Endothelial cell of umbilical vein (primary cell): ENCODE results near the gene HSP90AA1.

Source experiments
- CTCF ChIP-seq, 2 donors: IDR thresholded peaks; 1 replicate in 1 of 2; 2 replicates in 1 of 2; pipeline ENCODE4 v1.5.1; 2011; ENCODE audit warnings: low read length in 2 of 2, mild to moderate bottlenecking in 2 of 2, moderate library complexity in 2 of 2, control low read depth in 1 of 2, inconsistent platforms in 1 of 2, low read depth in 1 of 2; ENCODE audit not compliant: insufficient read depth in 1 of 2; ENCODE audit errors: extremely low read depth in 1 of 2
- POLR2A ChIP-seq: IDR thresholded peaks from 2 replicates; pipeline ENCODE4 v1.6.1; 2012; ENCODE audit warnings: low read depth, mild to moderate bottlenecking, control low read depth, low read length
- POLR2AphosphoS5 ChIP-seq: IDR thresholded peaks from 2 replicates; pipeline ENCODE4 v1.6.1; 2012; ENCODE audit warnings: low read depth, mild to moderate bottlenecking, control low read depth, low read length, moderate library complexity; ENCODE audit not compliant: insufficient read depth

DNA sequence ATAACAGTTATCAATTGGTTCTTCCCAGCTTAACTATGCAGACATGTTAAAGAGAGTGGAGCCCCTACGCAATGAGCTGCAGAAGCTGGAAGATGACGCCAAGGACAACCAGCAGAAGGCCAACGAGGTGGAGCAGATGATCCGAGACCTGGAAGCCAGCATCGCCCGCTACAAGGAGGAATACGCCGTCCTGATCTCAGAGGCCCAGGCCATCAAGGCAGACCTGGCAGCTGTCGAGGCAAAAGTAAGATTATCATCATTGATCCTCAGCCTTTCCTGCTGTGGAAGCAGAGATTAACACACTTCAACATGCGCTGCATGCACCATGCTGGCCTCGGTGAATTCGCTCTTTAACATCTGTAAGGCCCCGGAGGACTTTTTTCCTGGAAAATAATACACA lies 53.6 kb downstream of the HSP90AA1 start:
- no peak for TF ChIP-seq CTCF (IDR thresholded peaks at IDR 0.05; ENCODE audit: extremely low read depth in 1 of 2, insufficient read depth in 1 of 2, low read depth in 1 of 2, low read length in 2 of 2)
- no peak for TF ChIP-seq POLR2A
- no peak for TF ChIP-seq POLR2AphosphoS5
